Loucy (cell line): Measurements from ENCODE around the gene VSTM5.

Experiments
- H2AFZ ChIP-seq: fragments of 200-600 bp; sonication (generic); 2 replicates; pipeline ENCODE4 v1.6.0; 2016; ENCODE audit warnings: antibody characterized with exemption, mild to moderate bottlenecking, low read length, moderate library complexity
- H3F3A ChIP-seq: fragments of 200-600 bp; 2 replicates; pipeline ENCODE4 v1.6.0; 2016; ENCODE audit warnings: antibody characterized with exemption, low read depth, mild to moderate bottlenecking
- H3K27me3 ChIP-seq: fragments of 200-600 bp; sonication (generic); 2 replicates; pipeline ENCODE4 v1.6.1; 2014; ENCODE audit warnings: low read length, mild to moderate bottlenecking; ENCODE audit not compliant: insufficient read depth, poor library complexity, severe bottlenecking
- H3K36me3 ChIP-seq: fragments of 200-600 bp; sonication (generic); 2 replicates; pipeline ENCODE4 v1.6.1; 2016; ENCODE audit warnings: low read length; ENCODE audit not compliant: insufficient read depth
- H3K4me1 ChIP-seq: fragments of 200-600 bp; sonication (generic); 2 replicates; pipeline ENCODE4 v1.5.1; 2014; ENCODE audit warnings: low read length, mild to moderate bottlenecking; ENCODE audit not compliant: insufficient read depth, poor library complexity, severe bottlenecking
- H3K4me2 ChIP-seq: fragments of 200-600 bp; sonication (generic); 2 replicates; pipeline ENCODE4 v1.6.0; 2014; ENCODE audit warnings: antibody characterized with exemption, low read length, low read depth, mild to moderate bottlenecking; ENCODE audit not compliant: poor library complexity, severe bottlenecking
- H3K4me3 ChIP-seq: fragments of 200-600 bp; sonication (generic); 2 replicates; pipeline ENCODE4 v1.5.1; 2014; ENCODE audit warnings: low read length, mild to moderate bottlenecking, mixed read lengths; ENCODE audit not compliant: poor library complexity, severe bottlenecking
- H3K79me2 ChIP-seq: fragments of 200-600 bp; sonication (generic); 2 replicates; pipeline ENCODE4 v1.6.1; 2014; ENCODE audit warnings: low read length; ENCODE audit not compliant: insufficient read depth
- H3K9ac ChIP-seq: fragments of 200-600 bp; sonication (generic); 2 replicates; pipeline ENCODE4 v1.6.0; 2014; ENCODE audit warnings: mild to moderate bottlenecking, low read depth, low read length, moderate library complexity; ENCODE audit not compliant: poor library complexity, severe bottlenecking
- H3K9me2 ChIP-seq: fragments of 200-600 bp; sonication (generic); replicated peaks from 2 replicates; pipeline ENCODE4 v1.6.1; 2016; ENCODE audit warnings: low read depth, low read length, mixed read lengths
- H3K9me3 ChIP-seq: fragments of 200-600 bp; sonication (generic); 2 replicates; pipeline ENCODE4 v1.6.1; 2014; ENCODE audit warnings: mild to moderate bottlenecking, antibody characterized with exemption, low read length, low read depth; ENCODE audit not compliant: insufficient read depth
- H4K20me1 ChIP-seq: fragments of 200-600 bp; sonication (generic); 2 replicates; pipeline ENCODE4 v1.6.0; 2014; ENCODE audit warnings: antibody characterized with exemption, low read length, mild to moderate bottlenecking; ENCODE audit not compliant: insufficient read depth, poor library complexity, severe bottlenecking
- CTCF ChIP-seq: fragments of 200-600 bp; sonication (generic); conservative IDR thresholded peaks from 2 replicates; pipeline ENCODE4 v1.5.1; 2014; ENCODE audit warnings: mild to moderate bottlenecking, antibody characterized with exemption, low read length
- EZH2phosphoT487 ChIP-seq: fragments of 200-600 bp; IDR thresholded peaks from 2 replicates; pipeline ENCODE4 v1.6.1; 2018; ENCODE audit warnings: antibody characterized with exemption, mild to moderate bottlenecking, moderate library complexity, borderline replicate concordance

The VSTM5 gene

GRCh38 chr11:93846411-93846810 lies 4.0 kb downstream of the VSTM5 start:
- no peaks in the 10 kb centered on the region for H3K4me1 ChIP-seq
- H3K9me3 ChIP-seq = no peaks in the 10 kb centered on the region
- no peaks in the 10 kb centered on the region for H3K27me3 ChIP-seq
- no peaks in the 10 kb centered on the region for H3K79me2 ChIP-seq
- H3K9me2 ChIP-seq = no peaks in the 10 kb centered on the region
- no peaks in the 10 kb centered on the region for H4K20me1 ChIP-seq
- no peak overlapping the region for H3K9ac ChIP-seq
- H3K4me2 ChIP-seq = no peak overlapping the region
- H3K4me3 ChIP-seq = no peak overlapping the region
- H2AFZ ChIP-seq = no peak overlapping the region
- TF ChIP-seq CTCF (no peak), EZH2phosphoT487 (no peak)
- H3K36me3 ChIP-seq = no peaks in the 10 kb centered on the region
- H3F3A ChIP-seq = no peaks in the 10 kb centered on the region

GRCh38 chr11:93845181-93846092 lies 5.0 kb downstream of the VSTM5 start:
- H3K9ac ChIP-seq = no peak overlapping the region
- H3K4me2 ChIP-seq = no peak overlapping the region
- TF ChIP-seq CTCF (no peak), EZH2phosphoT487 (no peak)

GRCh38 chr11:93844568-93844967 lies 5.8 kb downstream of the VSTM5 start:
- H3F3A ChIP-seq = no peaks in the 10 kb centered on the region
- H3K9me3 ChIP-seq = no peaks in the 10 kb centered on the region
- H3K4me2 ChIP-seq = no peak overlapping the region

More at GRCh38 chr11:93845181-93846092, 5.0 kb downstream of the VSTM5 start:
- Histone ChIP-seq H4K20me1 (no peaks in the 10 kb centered on the region), H3F3A (no peaks in the 10 kb centered on the region), H3K79me2 (no peaks in the 10 kb centered on the region), H3K4me3 (no peak overlapping the region), H3K27me3 (no peaks in the 10 kb centered on the region), H3K9me2 (no peaks in the 10 kb centered on the region), H3K4me1 (no peaks in the 10 kb centered on the region), H2AFZ (no peak overlapping the region), H3K36me3 (no peaks in the 10 kb centered on the region), H3K9me3 (no peaks in the 10 kb centered on the region)

More at GRCh38 chr11:93844568-93844967, 5.8 kb downstream of the VSTM5 start:
- Histone ChIP-seq H3K9me2 (no peaks in the 10 kb centered on the region), H2AFZ (no peak overlapping the region), H3K4me3 (no peak overlapping the region), H3K36me3 (no peaks in the 10 kb centered on the region), H3K4me1 (no peaks in the 10 kb centered on the region), H3K9ac (no peak overlapping the region), H3K27me3 (no peaks in the 10 kb centered on the region), H4K20me1 (no peaks in the 10 kb centered on the region), H3K79me2 (no peaks in the 10 kb centered on the region)
- TF ChIP-seq CTCF (no peak), EZH2phosphoT487 (no peak)
